Ovary (tissue), 1 donor: ENCODE data around the gene TMEM214.

Experiments used
- EP300 ChIP-seq: sonication (generic); formaldehyde crosslinking; IDR thresholded peaks from one replicate; pipeline ENCODE4 v1.6.1; 2017; ENCODE audit warnings: antibody characterized with exemption
- POLR2A ChIP-seq: fragments of 450-650 bp; IDR thresholded peaks from one replicate; pipeline ENCODE4 v1.6.1; 2017; ENCODE audit warnings: antibody characterized with exemption, mild to moderate bottlenecking, moderate library complexity

DNA sequence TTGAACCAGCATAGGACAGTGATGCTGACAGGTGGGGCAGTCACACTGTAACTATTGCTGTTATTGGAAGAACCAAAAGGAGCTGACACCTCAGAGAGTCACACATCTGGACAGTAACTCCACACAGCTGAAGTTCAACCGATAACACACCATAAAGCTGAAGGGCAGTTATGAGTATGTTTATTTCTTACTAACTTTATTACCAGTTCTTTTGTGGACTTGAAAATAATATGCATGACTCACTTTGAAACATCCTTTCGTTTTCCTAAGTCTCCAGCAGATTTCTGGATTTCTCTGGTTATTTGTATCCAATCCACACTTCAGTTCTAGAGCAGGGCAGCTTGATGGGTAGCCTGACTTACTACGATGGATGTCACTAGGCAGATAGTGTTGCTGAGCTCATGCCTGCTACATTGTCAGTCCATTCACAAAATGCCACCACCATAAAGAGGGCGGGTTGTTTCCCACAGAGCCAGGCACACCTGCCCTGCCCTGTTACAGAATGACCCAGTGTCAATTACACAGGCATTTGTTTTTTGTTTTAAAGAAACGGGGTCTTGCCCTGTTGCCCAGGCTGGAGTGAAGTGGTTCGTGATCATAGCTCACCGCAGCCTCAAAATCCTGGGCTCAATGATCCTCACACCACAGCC lies 10.3 kb downstream of the TMEM214 start:
- TF ChIP-seq EP300 (no peak), POLR2A (no peak)
